Type B pancreatic cell (in vitro differentiated cells): Measurements from ENCODE around the gene PSMB7. TPM values are rescaled to one million over a fixed set of nuclear protein-coding genes. Genes with fewer than 3 reads are reported as not detected.

ENCODE experiments used
- DNase-seq: peaks from one replicate; pipeline ENCODE4 v3.0.0; 2021; ENCODE audit warnings: mixed read lengths; ENCODE audit not compliant: unreplicated experiment; ENCODE audit errors: extremely low spot score
- H3K27ac Mint-ChIP-seq: 2 replicates; pipeline ENCODE4 v1.8.0; 2021; ENCODE audit warnings: mild to moderate bottlenecking, mixed read lengths
- H3K27me3 Mint-ChIP-seq: 2 replicates; pipeline ENCODE4 v1.8.0; 2021; ENCODE audit warnings: mixed read lengths
- H3K36me3 Mint-ChIP-seq: 2 replicates; pipeline ENCODE4 v1.8.0; 2021; ENCODE audit warnings: mixed read lengths
- H3K4me1 Mint-ChIP-seq: one replicate; pipeline ENCODE4 v1.8.0; 2021; ENCODE audit warnings: mixed read lengths; ENCODE audit not compliant: unreplicated experiment
- H3K4me3 Mint-ChIP-seq: 2 replicates; pipeline ENCODE4 v1.8.0; 2021; ENCODE audit warnings: mild to moderate bottlenecking, mixed read lengths
- H3K9me3 Mint-ChIP-seq: 2 replicates; pipeline ENCODE4 v1.8.0; 2021; ENCODE audit warnings: mixed read lengths
- CTCF ChIP-seq: fragments of 200-600 bp; sonication (generic); conservative IDR thresholded peaks from 2 replicates; pipeline ENCODE4 v1.5.0; 2021; ENCODE audit warnings: antibody characterized with exemption, mild to moderate bottlenecking
- total RNA-seq: library from RNA; stranded (reverse); gene quantifications from 2 replicates; pipeline ENCODE4 v1.2.1, GENCODE V29; 2021; ENCODE audit warnings: low replicate concordance

Gene PSMB7
- total RNA-seq, 1 donor from 2014 or later: 168 TPM

DNA sequence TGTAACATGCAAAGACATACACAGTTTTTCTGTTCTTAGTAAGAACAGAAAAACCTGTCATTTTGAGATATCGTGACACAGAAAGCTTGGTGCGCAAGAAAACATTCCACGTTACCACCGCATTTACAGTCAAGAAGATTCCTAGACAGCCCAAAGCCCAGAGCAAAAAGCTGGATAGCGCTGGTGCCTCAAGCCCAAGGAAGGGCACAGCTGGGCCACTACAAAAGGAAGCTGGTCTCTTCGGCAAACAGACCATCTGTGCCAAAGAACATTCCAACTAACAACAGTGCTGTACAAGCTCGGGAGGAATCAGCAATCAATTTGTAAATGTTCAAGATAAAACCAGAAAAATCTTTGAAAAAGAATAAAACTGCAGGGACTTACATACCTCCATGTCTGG lies 31.0 kb downstream of the PSMB7 start:
- H3K27ac Mint-ChIP-seq: no peak overlapping the region
- H3K9me3 Mint-ChIP-seq: no peaks in the 10 kb centered on the region
- H3K4me1 Mint-ChIP-seq: peaks cover 17% of the 10 kb centered on the region
- TF ChIP-seq CTCF: no peak
- peaks cover 31% of the 10 kb centered on the region for H3K36me3 Mint-ChIP-seq
- DNase-seq: no peak
- no peaks in the 10 kb centered on the region for H3K27me3 Mint-ChIP-seq
- no peak overlapping the region for H3K4me3 Mint-ChIP-seq

DNA sequence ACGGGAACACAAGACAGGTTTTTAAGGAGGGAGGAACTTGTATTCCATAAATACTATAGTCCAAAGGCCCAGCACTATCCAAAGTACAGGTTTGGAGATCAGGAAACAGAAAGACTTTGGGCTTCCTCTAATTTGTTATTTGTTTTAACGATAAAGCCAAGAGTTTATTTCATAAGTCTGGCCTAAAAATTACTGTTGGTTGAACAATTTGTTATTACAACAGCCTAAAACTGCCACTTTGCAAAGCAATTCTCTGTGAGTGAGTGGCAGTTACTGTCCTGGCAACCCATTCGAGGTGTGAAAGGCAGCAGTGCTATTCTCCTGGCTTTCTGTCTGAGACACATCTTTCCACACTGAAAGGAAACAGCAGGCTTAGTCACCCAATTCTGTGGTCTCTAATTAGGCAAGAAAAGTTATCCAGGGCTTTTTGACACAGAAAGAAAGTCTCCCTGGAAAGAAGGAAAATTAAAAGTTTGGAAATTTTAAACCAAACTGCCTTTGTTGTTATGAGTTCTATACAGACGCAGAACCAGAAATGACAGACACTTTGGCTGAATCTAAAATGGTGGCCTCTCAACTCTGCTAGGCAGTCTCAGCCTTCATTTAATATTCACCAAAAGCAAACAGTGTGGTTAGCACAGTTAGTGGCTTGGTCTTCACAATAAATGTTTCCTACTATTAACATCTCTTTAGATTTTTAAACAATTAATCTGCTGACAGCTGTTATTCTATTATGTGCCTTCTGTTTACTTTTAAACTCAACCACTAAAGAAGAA lies 33.9 kb downstream of the PSMB7 start:
- no peak for TF ChIP-seq CTCF
- Mint-ChIP-seq H3K27ac (no peak overlapping the region), H3K4me1 (peaks cover 2% of the 10 kb centered on the region), H3K9me3 (no peaks in the 10 kb centered on the region), H3K4me3 (no peak overlapping the region), H3K36me3 (peaks cover 33% of the 10 kb centered on the region), H3K27me3 (no peaks in the 10 kb centered on the region)
- DNase-seq: no peak

DNA sequence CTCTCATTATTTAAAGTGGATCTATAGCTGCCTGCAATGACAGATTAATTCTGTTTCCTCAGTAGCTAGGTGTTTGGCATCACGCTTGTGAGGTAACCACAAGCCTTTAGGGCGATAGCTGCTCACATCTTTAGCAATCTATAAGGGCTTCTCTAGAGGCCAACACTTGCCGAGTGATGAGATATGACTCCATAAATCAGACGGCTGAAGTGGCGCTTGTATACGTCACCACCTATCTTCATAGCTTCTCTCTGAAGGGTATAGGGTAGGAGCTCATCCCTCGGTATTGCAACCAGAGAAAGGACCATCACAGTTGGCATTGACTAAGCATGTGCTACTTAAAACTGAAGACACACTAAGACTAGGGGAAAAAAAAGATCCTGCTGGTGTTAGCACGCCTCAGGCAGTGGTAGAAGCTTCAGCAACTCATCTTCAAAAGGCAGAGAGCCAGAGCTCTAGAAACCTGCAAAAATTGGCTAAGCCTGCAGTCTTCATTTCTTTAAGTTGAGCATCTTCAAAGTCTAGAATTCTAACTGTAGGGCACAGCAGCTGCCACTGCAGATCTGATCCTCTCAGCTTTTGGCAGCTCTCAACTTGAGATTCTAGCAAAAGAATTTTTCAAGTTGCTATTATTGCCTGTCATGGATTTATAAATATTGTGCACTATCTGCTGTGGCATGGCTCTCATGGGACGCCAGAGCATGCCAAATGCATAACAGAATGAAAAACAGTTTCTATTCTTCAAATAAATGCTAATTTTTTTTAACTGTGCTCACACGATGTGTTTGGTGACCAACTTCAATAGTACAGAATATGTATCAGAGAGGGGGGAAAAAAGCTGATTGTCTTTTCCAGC lies 37.5 kb downstream of the PSMB7 start:
- no peak for TF ChIP-seq CTCF
- H3K27me3 Mint-ChIP-seq: no peaks in the 10 kb centered on the region
- H3K36me3 Mint-ChIP-seq: peaks cover 34% of the 10 kb centered on the region
- DNase-seq: no peak
- no peak overlapping the region for H3K4me3 Mint-ChIP-seq
- H3K9me3 Mint-ChIP-seq: peaks cover 6% of the 10 kb centered on the region
- H3K27ac Mint-ChIP-seq: no peak overlapping the region
- no peaks in the 10 kb centered on the region for H3K4me1 Mint-ChIP-seq

DNA sequence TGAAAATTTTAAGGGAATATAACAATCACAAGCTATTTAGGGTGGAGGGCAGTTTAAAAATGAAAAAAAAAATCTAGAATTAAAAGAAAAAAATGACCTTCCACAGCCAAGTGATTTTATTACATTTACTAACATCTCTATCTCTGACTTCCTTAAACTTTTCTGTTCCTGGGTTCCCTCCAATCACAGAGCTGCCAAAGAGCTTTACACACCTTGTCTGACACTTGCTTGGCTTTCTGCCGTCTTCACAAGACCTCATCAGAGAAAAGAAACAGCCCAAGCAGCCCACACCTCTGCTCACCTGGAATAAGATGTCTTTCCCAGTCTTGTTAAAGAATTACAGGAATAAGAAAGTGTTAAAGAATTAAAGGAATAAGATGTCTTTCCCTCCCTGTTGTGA lies 38.9 kb downstream of the PSMB7 start:
- Mint-ChIP-seq H3K27me3 (no peaks in the 10 kb centered on the region), H3K27ac (no peak overlapping the region), H3K36me3 (peaks cover 34% of the 10 kb centered on the region), H3K4me3 (no peak overlapping the region), H3K9me3 (peaks cover 6% of the 10 kb centered on the region), H3K4me1 (no peaks in the 10 kb centered on the region)
- TF ChIP-seq CTCF: no peak
- no peak for DNase-seq

- peaks cover 34% of the 10 kb centered on the region for H3K36me3 Mint-ChIP-seq
- H3K4me3 Mint-ChIP-seq: no peak overlapping the region
- no peaks in the 10 kb centered on the region for H3K27me3 Mint-ChIP-seq
- no peaks in the 10 kb centered on the region for H3K4me1 Mint-ChIP-seq
- H3K9me3 Mint-ChIP-seq: peaks cover 6% of the 10 kb centered on the region
- TF ChIP-seq CTCF: no peak
- no peak overlapping the region for H3K27ac Mint-ChIP-seq
- no peak for DNase-seq
These were observed 39.5 kb downstream of the PSMB7 start for GRCh38 chr9:124375726-124376125.
